H9 (cell line): ENCODE measurements around the gene MIS18A. TPM values are rescaled to one million over a fixed set of nuclear protein-coding genes. Genes with fewer than 3 reads are reported as not detected.

Source experiments
- DNase-seq: peaks from one replicate; pipeline ENCODE4 v3.0.0-alpha.2; 2017
- H2AFZ ChIP-seq: one replicate; pipeline ENCODE4 v1.6.1; 2013; ENCODE audit warnings: mild to moderate bottlenecking, low read length, control low read depth, moderate library complexity
- H2AK5ac ChIP-seq: 2 replicates; pipeline ENCODE4 v1.6.1; 2013; ENCODE audit warnings: low read length, control low read depth, mixed read lengths; ENCODE audit not compliant: insufficient read length
- H2BK120ac ChIP-seq: one replicate; pipeline ENCODE4 v1.6.1; 2013; ENCODE audit warnings: low read depth, mild to moderate bottlenecking, low read length, control low read depth, inconsistent platforms; ENCODE audit not compliant: poor library complexity, severe bottlenecking
- H2BK12ac ChIP-seq: 2 replicates; pipeline ENCODE4 v1.6.1; 2013; ENCODE audit warnings: low read length, control low read depth, mixed read lengths, low read depth; ENCODE audit not compliant: insufficient read length
- H2BK15ac ChIP-seq: 2 replicates; pipeline ENCODE4 v1.6.1; 2013; ENCODE audit warnings: low read depth, low read length, control low read depth
- H2BK20ac ChIP-seq: one replicate; pipeline ENCODE4 v1.6.1; 2013; ENCODE audit warnings: low read depth, mild to moderate bottlenecking, low read length, control low read depth, inconsistent platforms; ENCODE audit not compliant: poor library complexity, severe bottlenecking
- H2BK5ac ChIP-seq: 2 replicates; pipeline ENCODE4 v1.6.1; 2013; ENCODE audit warnings: low read length, control low read depth, mixed read lengths; ENCODE audit not compliant: insufficient read length
- H3K14ac ChIP-seq: 2 replicates; pipeline ENCODE4 v1.6.1; 2013; ENCODE audit warnings: low read length, control low read depth; ENCODE audit not compliant: insufficient read depth
- H3K18ac ChIP-seq: 2 replicates; pipeline ENCODE4 v1.6.1; 2013; ENCODE audit warnings: low read depth, mild to moderate bottlenecking, mixed read lengths, low read length, control low read depth; ENCODE audit not compliant: insufficient read length
- H3K23ac ChIP-seq: 2 replicates; pipeline ENCODE4 v1.6.1; 2013; ENCODE audit warnings: low read length, control low read depth, mixed read lengths, low read depth; ENCODE audit not compliant: insufficient read length
- H3K23me2 ChIP-seq: 2 replicates; pipeline ENCODE4 v1.6.1; 2013; ENCODE audit warnings: low read depth, mild to moderate bottlenecking, mixed read lengths, low read length, control low read depth; ENCODE audit not compliant: insufficient read length, poor library complexity, severe bottlenecking
- H3K27ac ChIP-seq: 2 replicates; pipeline ENCODE4 v1.5.1; 2013; ENCODE audit warnings: low read length, control low read depth, mixed read lengths, low read depth; ENCODE audit not compliant: insufficient read length
- H3K27me3 ChIP-seq: 2 replicates; pipeline ENCODE4 v1.6.1; 2013; ENCODE audit warnings: low read length, control low read depth, inconsistent platforms; ENCODE audit not compliant: insufficient read depth
- H3K4ac ChIP-seq: 2 replicates; pipeline ENCODE4 v1.6.1; 2013; ENCODE audit warnings: low read depth, mild to moderate bottlenecking, control low read depth, inconsistent platforms, low read length, moderate library complexity
- H3K4me1 ChIP-seq: 2 replicates; pipeline ENCODE4 v1.6.1; 2013; ENCODE audit warnings: low read length, control low read depth, inconsistent platforms; ENCODE audit not compliant: insufficient read depth
- H3K4me2 ChIP-seq: 2 replicates; pipeline ENCODE4 v1.6.1; 2013; ENCODE audit warnings: low read length, control low read depth, mixed read lengths; ENCODE audit not compliant: insufficient read length, insufficient read depth
- H3K56ac ChIP-seq: 2 replicates; pipeline ENCODE4 v1.6.1; 2013; ENCODE audit warnings: low read depth, mild to moderate bottlenecking, mixed read lengths, low read length, control low read depth; ENCODE audit not compliant: insufficient read length
- H3K79me1 ChIP-seq: 2 replicates; pipeline ENCODE4 v1.6.1; 2013; ENCODE audit warnings: low read depth, mild to moderate bottlenecking, moderate library complexity, low read length, control low read depth, inconsistent platforms; ENCODE audit not compliant: insufficient read depth, poor library complexity, severe bottlenecking
- H3K79me2 ChIP-seq: 2 replicates; pipeline ENCODE4 v1.6.1; 2013; ENCODE audit warnings: low read length, control low read depth, inconsistent platforms; ENCODE audit not compliant: insufficient read depth
- H3K9ac ChIP-seq: 2 replicates; pipeline ENCODE4 v1.6.1; 2013; ENCODE audit warnings: low read length, control low read depth, mixed read lengths; ENCODE audit not compliant: insufficient read length; ENCODE audit errors: extremely low read depth
- H3K9me3 ChIP-seq: one replicate; pipeline ENCODE4 v1.6.1; 2013; ENCODE audit warnings: low read depth, low read length, inconsistent platforms; ENCODE audit not compliant: control insufficient read depth
- H3T11ph ChIP-seq: one replicate; pipeline ENCODE4 v1.6.1; 2013; ENCODE audit warnings: mild to moderate bottlenecking, low read length, control low read depth, inconsistent platforms
- H4K20me1 ChIP-seq: one replicate; pipeline ENCODE4 v1.6.1; 2013; ENCODE audit not compliant: control insufficient read depth, insufficient read length, insufficient read depth
- H4K5ac ChIP-seq: 2 replicates; pipeline ENCODE4 v1.6.1; 2013; ENCODE audit warnings: low read depth, mild to moderate bottlenecking, mixed read lengths, low read length, control low read depth; ENCODE audit not compliant: insufficient read length
- H4K8ac ChIP-seq: replicated peaks from 2 replicates; pipeline ENCODE4 v1.6.1; 2013; ENCODE audit warnings: low read length, control low read depth, mixed read lengths, low read depth; ENCODE audit not compliant: insufficient read length
- H4K91ac ChIP-seq: 2 replicates; pipeline ENCODE4 v1.6.1; 2013; ENCODE audit warnings: low read depth, mild to moderate bottlenecking, moderate library complexity, mixed read lengths, low read length, control low read depth; ENCODE audit not compliant: insufficient read length
- H3K27ac Mint-ChIP-seq, 3 experiments: 2 replicates in 2 of 3; 3 replicates in 1 of 3; pipeline ENCODE4 v1.8.0; 2020 to 2021; ENCODE audit warnings: mixed read lengths in 3 of 3, mild to moderate bottlenecking in 1 of 3, moderate library complexity in 1 of 3
- H3K27me3 Mint-ChIP-seq: 2 replicates; pipeline ENCODE4 v1.8.0; 2021; ENCODE audit warnings: low read depth, mild to moderate bottlenecking, moderate library complexity, mixed read lengths
- H3K36me3 Mint-ChIP-seq, 3 experiments: 2 replicates in 2 of 3; 3 replicates in 1 of 3; pipeline ENCODE4 v1.8.0; 2020 to 2021; ENCODE audit warnings: low read depth in 3 of 3, mixed read lengths in 3 of 3; ENCODE audit not compliant: insufficient read depth in 1 of 3
- H3K4me1 Mint-ChIP-seq, 2 experiments: 2 replicates each; pipeline ENCODE4 v1.8.0; 2020; ENCODE audit warnings: mixed read lengths in 2 of 2
- H3K4me3 Mint-ChIP-seq, 2 experiments: 2 replicates in 1 of 2; 3 replicates in 1 of 2; pipeline ENCODE4 v1.8.0; 2020 to 2021; ENCODE audit warnings: mild to moderate bottlenecking in 2 of 2, mixed read lengths in 2 of 2, moderate library complexity in 1 of 2
- H3K9me3 Mint-ChIP-seq, 2 experiments: 2 replicates in 1 of 2; 3 replicates in 1 of 2; pipeline ENCODE4 v1.8.0; 2020; ENCODE audit warnings: mild to moderate bottlenecking in 2 of 2, mixed read lengths in 2 of 2, moderate library complexity in 1 of 2
- WGBS: extraction: QIAGEN DNeasy Blood & Tissue Kit; methylation state at CpG from one replicate; pipeline ENCODE4 v1.1.7; 2013; ENCODE audit warnings: missing lambda C conversion rate, low lambda C conversion rate, mixed read lengths; ENCODE audit not compliant: insufficient read length; ENCODE audit errors: extremely low coverage; 5-methylcytosine and 5-hydroxymethylcytosine counted together
- total RNA-seq: library from RNA; stranded (reverse); gene quantifications from 2 replicates; pipeline ENCODE4 v1.2.1, GENCODE V29; 2021
- TF ChIP-seq, protein P1 (sequence below): fragments of 200-600 bp; sonication (generic); conservative IDR thresholded peaks from 3 replicates; pipeline ENCODE4 v1.8.0; 2021; ENCODE audit warnings: antibody characterized with exemption, mild to moderate bottlenecking

MIS18A gene
- total RNA-seq, 1 experiment from 2014 or later: 56.5 TPM

GRCh38 chr21:32261929-32262328 lies 16.9 kb downstream of the MIS18A start:
- 0 out of 2 replicates have a peak, but pooled peaks cover 2% of the 10 kb centered on the region for H3K79me2 ChIP-seq
- no peaks in the 10 kb centered on the region for H3K27me3 ChIP-seq
- no peak overlapping the region for H2BK12ac ChIP-seq
- Mint-ChIP-seq H3K27ac (no peak overlapping the region), H3K4me3 (no peak overlapping the region), H3K36me3 (peaks cover 12 to 15% (median 13%) of the 10 kb centered on the region in 3 experiments), H3K27me3 (no peaks in the 10 kb centered on the region), H3K4me1 (peaks cover 4 to 5% of the 10 kb centered on the region in 2 experiments; a peak in 3 of 4 replicates), H3K9me3 (peaks cover 0 to 2% of the 10 kb centered on the region in 2 experiments; a peak in 1 of 5 replicates)
- H4K91ac ChIP-seq: no peak overlapping the region
- no peak overlapping the region for H2BK20ac ChIP-seq
- no peak overlapping the region for H3K4me2 ChIP-seq
- no peaks in the 10 kb centered on the region for H3K23me2 ChIP-seq
- H3K9ac ChIP-seq: no peak overlapping the region
- no peak overlapping the region for H2BK15ac ChIP-seq
- no peaks in the 10 kb centered on the region for H4K20me1 ChIP-seq
- no peaks in the 10 kb centered on the region for H3K79me1 ChIP-seq
- H2BK5ac ChIP-seq: no peak overlapping the region
- no peak overlapping the region for H3K23ac ChIP-seq
- H2AK5ac ChIP-seq: no peak overlapping the region
- H3K14ac ChIP-seq: no peak overlapping the region
- H3K9me3 ChIP-seq: no peaks in the 10 kb centered on the region
- H3T11ph ChIP-seq: no peak overlapping the region
- TF ChIP-seq, protein P1, sequence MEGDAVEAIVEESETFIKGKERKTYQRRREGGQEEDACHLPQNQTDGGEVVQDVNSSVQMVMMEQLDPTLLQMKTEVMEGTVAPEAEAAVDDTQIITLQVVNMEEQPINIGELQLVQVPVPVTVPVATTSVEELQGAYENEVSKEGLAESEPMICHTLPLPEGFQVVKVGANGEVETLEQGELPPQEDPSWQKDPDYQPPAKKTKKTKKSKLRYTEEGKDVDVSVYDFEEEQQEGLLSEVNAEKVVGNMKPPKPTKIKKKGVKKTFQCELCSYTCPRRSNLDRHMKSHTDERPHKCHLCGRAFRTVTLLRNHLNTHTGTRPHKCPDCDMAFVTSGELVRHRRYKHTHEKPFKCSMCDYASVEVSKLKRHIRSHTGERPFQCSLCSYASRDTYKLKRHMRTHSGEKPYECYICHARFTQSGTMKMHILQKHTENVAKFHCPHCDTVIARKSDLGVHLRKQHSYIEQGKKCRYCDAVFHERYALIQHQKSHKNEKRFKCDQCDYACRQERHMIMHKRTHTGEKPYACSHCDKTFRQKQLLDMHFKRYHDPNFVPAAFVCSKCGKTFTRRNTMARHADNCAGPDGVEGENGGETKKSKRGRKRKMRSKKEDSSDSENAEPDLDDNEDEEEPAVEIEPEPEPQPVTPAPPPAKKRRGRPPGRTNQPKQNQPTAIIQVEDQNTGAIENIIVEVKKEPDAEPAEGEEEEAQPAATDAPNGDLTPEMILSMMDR: no peak
- no peak overlapping the region for H4K8ac ChIP-seq
- no peak overlapping the region for H2AFZ ChIP-seq
- no CpG with 5 or more reads among the region's 5 CpGs for WGBS
- H3K4me1 ChIP-seq: no peaks in the 10 kb centered on the region
- no peak overlapping the region for H3K18ac ChIP-seq
- no peak overlapping the region for H3K4ac ChIP-seq
- no peak overlapping the region for H3K27ac ChIP-seq
- H4K5ac ChIP-seq: no peak overlapping the region
- no peak for DNase-seq
- no peak overlapping the region for H2BK120ac ChIP-seq
- H3K56ac ChIP-seq: no peak overlapping the region
